ENCODE measurements around the gene GSX1. TPM values are rescaled to one million over a fixed set of nuclear protein-coding genes. Genes with fewer than 3 reads are reported as not detected.

Gene GSX1
- total RNA-seq, 6 experiments from 2014 or later: not detected

- WGBS (ENCODE audit: insufficient coverage, low coverage, low lambda C conversion rate, missing lambda C conversion rate): 3% methylated on average over 32 of the region's 46 CpGs
- Histone ChIP-seq H3K27ac (no peak overlapping the region), H3K36me3 (no peaks in the 10 kb centered on the region), H3K9me3 (no peaks in the 10 kb centered on the region), H3K4me3 (no peak overlapping the region), H3K4me1 (no peaks in the 10 kb centered on the region), H3K27me3 (peaks cover 4 to 28% of the 10 kb centered on the region in 2 donors)
- intact Hi-C loops (cut with DNase I): loop anchor here (10.0 kb wide), 2 partner anchors 144 to 456 kb away; partner anchors contain the start of gene CDX2 (in 1 of the 2)
- ATAC-seq (no peak), DNase-seq (no peak)
- TF ChIP-seq CTCF (IDR thresholded peaks at IDR 0.05) (no peak), POLR2A (IDR thresholded peaks at IDR 0.05) (no peak)
These were observed 28.5 kb downstream of the GSX1 start for GRCh38 chr13:27820524-27821482.

GRCh38 chr13:27821566-27821965, 29.3 kb downstream of the GSX1 start:
- intact Hi-C loops (cut with DNase I): loop anchor here (10.0 kb wide), 2 partner anchors 143 to 457 kb away; partner anchors contain the start of gene CDX2 (in 1 of the 2)
- no peak for TF ChIP-seq POLR2A (IDR thresholded peaks at IDR 0.05)
- TF ChIP-seq CTCF (IDR thresholded peaks at IDR 0.05): no peak
- Histone ChIP-seq H3K36me3 (no peaks in the 10 kb centered on the region), H3K4me3 (no peak overlapping the region), H3K9me3 (no peaks in the 10 kb centered on the region), H3K27ac (no peak overlapping the region), H3K27me3 (peaks cover 4 to 28% of the 10 kb centered on the region in 2 donors), H3K4me1 (no peaks in the 10 kb centered on the region)
- 3% methylated on average over 12 of the region's 12 CpGs for WGBS (ENCODE audit: insufficient coverage, low coverage, low lambda C conversion rate, missing lambda C conversion rate)
- DNase-seq (no peak), ATAC-seq (no peak)

GRCh38 chr13:27822258-27822872, 30.1 kb downstream of the GSX1 start:
- Histone ChIP-seq H3K27ac (no peak overlapping the region), H3K4me1 (no peaks in the 10 kb centered on the region), H3K4me3 (no peak overlapping the region), H3K27me3 (peaks cover 4 to 28% of the 10 kb centered on the region in 2 donors), H3K9me3 (no peaks in the 10 kb centered on the region), H3K36me3 (no peaks in the 10 kb centered on the region)
- 2% methylated on average over 17 of the region's 17 CpGs for WGBS (ENCODE audit: insufficient coverage, low coverage, low lambda C conversion rate, missing lambda C conversion rate)
- intact Hi-C loops (cut with DNase I): loop anchor here (10.0 kb wide), 2 partner anchors 142 to 458 kb away; partner anchors contain the start of gene CDX2 (in 1 of the 2)
- DNase-seq (no peak), ATAC-seq (no peak)
- TF ChIP-seq CTCF (IDR thresholded peaks at IDR 0.05) (no peak), POLR2A (IDR thresholded peaks at IDR 0.05) (no peak)

GRCh38 chr13:27822873-27823311, 30.6 kb downstream of the GSX1 start:
- no peaks in the 10 kb centered on the region for H3K36me3 ChIP-seq
- no peaks in the 10 kb centered on the region for H3K4me1 ChIP-seq
- H3K27ac ChIP-seq: no peak overlapping the region
- DNase-seq: no peak
- TF ChIP-seq CTCF (IDR thresholded peaks at IDR 0.05): no peak
- TF ChIP-seq POLR2A (IDR thresholded peaks at IDR 0.05): no peak
- intact Hi-C loops (cut with DNase I): loop anchor here (10.0 kb wide), 2 partner anchors 142 to 458 kb away; partner anchors contain the start of gene CDX2 (in 1 of the 2)
- H3K9me3 ChIP-seq: no peaks in the 10 kb centered on the region
- WGBS (ENCODE audit: insufficient coverage, low coverage, low lambda C conversion rate, missing lambda C conversion rate): 3% methylated on average over 18 of the region's 18 CpGs
- ATAC-seq: no peak
- H3K27me3 ChIP-seq: peaks cover 4 to 28% of the 10 kb centered on the region in 2 donors
- no peak overlapping the region for H3K4me3 ChIP-seq

Data from right lobe of liver (tissue), 6 donors.